GM10248 (cell line): ENCODE results near the gene EARS2.
"Not testable (repeated sequence)": the region's sequence is repeated elsewhere in the genome, so short reads cannot be mapped to it uniquely, and the experiment has no call there.

Experiments used
- CTCF ChIA-PET: fragments of 300-600 bp; sonication (Branson Sonifier 250); formaldehyde crosslinking; extraction: SDS; loops from one replicate; lab custom pipeline; 2021; ENCODE audit warnings: antibody characterized with exemption; lab: Yijun Ruan, JAX
- POLR2A ChIA-PET: fragments of 350-650 bp; sonication (Branson Sonifier 250); formaldehyde crosslinking; extraction: SDS; loops from one replicate; lab custom pipeline; 2020; ENCODE audit warnings: antibody characterized with exemption; lab: Yijun Ruan, JAX
- DNase-seq: peaks from one replicate; pipeline ENCODE4 v3.0.0; 2012; ENCODE audit errors: extremely low spot score
- TF ChIP-seq, protein P1 (sequence below): IDR thresholded peaks from 2 replicates; pipeline ENCODE4 v1.5.1; 2012; ENCODE audit warnings: mild to moderate bottlenecking, low read depth; ENCODE audit errors: extremely low read depth, missing control alignments, control extremely low read depth

Gene EARS2

DNA sequence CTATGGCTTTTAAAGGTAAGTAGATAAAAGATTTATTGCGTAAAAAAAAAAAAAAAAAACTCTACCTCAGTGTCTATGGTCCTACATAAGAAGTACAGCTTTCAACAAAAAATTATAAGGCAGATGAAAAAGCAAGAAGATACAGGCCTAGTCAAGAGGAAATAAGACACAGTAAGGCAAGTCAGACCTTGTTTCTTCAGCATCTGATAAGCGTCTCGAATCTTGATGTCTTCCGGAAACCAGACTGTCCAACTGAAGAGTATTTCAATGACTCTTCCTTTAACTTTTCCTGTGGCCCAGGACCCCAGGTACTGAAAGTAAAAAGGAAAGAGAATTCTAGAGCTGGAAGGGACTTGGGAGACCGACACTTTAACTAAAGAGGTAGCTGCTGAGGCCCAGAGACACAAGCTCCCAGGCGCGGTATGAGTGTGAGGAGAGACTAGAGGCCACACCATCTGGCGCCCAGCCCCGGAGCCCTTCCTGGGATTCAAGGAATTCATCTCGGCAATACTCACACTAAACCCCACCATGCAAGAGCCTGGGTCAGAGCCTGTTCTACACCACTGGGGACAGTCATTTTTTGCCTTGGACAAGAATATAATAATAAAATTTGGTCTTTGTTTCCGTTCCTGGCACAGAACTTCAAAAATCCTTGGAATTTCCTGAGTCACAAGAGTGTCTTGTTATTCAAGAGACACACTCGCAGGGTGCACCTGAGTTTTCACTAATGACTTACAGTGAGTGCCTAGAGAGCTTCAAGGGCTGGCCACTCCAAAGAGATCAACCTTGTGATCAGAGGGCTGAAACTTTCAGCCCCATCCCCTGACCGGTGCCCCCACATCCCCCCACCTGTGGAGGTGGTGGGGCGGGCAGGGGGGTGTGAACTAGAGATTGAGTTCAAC lies 65.4 kb downstream of the EARS2 start:
- no peak for DNase-seq
- CTCF ChIA-PET: interaction anchor here (2.0 kb wide), 1 partner anchor 13 kb away, joined by 4 read pairs; no protein-coding TSS in a partner anchor
- POLR2A ChIA-PET: interaction anchor here (0.6 to 1.1 kb wide), 2 partner anchors 30 to 1225 kb away, joined by 4 to 7 read pairs; no protein-coding TSS in a partner anchor
- TF ChIP-seq, protein P1, sequence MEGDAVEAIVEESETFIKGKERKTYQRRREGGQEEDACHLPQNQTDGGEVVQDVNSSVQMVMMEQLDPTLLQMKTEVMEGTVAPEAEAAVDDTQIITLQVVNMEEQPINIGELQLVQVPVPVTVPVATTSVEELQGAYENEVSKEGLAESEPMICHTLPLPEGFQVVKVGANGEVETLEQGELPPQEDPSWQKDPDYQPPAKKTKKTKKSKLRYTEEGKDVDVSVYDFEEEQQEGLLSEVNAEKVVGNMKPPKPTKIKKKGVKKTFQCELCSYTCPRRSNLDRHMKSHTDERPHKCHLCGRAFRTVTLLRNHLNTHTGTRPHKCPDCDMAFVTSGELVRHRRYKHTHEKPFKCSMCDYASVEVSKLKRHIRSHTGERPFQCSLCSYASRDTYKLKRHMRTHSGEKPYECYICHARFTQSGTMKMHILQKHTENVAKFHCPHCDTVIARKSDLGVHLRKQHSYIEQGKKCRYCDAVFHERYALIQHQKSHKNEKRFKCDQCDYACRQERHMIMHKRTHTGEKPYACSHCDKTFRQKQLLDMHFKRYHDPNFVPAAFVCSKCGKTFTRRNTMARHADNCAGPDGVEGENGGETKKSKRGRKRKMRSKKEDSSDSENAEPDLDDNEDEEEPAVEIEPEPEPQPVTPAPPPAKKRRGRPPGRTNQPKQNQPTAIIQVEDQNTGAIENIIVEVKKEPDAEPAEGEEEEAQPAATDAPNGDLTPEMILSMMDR: no peak

GRCh38 chr16:23486480-23486879 lies 70.7 kb downstream of the EARS2 start:
- ChIA-PET POLR2A (no interaction called here), CTCF (interaction anchor here (1.2 kb wide), 1 partner anchor 14 kb away, joined by 3 read pairs; no protein-coding TSS in a partner anchor)
- no peak for DNase-seq
- TF ChIP-seq, protein P1: no peak

DNA sequence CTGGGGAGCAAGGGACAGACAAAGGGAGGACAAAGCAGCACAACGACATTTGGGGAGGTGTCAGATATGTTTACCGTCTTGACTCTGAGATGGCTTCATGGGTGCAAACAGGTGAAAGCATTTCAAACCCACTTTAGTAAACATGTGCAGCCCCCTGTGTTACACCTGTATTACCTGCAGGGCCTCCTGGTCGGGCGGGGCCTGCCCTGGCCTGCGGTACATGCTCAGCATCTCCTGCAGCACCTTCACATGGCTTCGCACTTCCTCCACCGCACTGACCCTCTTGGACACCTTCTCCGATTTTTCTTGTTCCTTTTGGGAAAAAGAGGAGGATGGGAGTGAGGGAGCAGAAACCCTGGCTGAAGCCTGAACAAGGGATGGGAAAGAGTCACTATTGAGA lies 71.3 kb downstream of the EARS2 start:
- ChIA-PET CTCF (interaction anchor here (1.2 kb wide), 1 partner anchor 14 kb away, joined by 3 read pairs; no protein-coding TSS in a partner anchor), POLR2A (no interaction called here)
- DNase-seq: no peak
- TF ChIP-seq, protein P1: no peak

- ChIA-PET POLR2A (no interaction called here), CTCF (interaction anchor here (1.2 kb wide), 1 partner anchor 11 kb away, joined by 3 read pairs; no protein-coding TSS in a partner anchor)
Observed at GRCh38 chr16:23485257-23485614, 71.9 kb downstream of the EARS2 start.

GRCh38 chr16:23484510-23485256 lies 72.5 kb downstream of the EARS2 start:
- CTCF ChIA-PET: interaction anchor here (1.2 kb wide), 1 partner anchor 11 kb away, joined by 3 read pairs; no protein-coding TSS in a partner anchor
- no peak for DNase-seq
- TF ChIP-seq, protein P1: no peak
- POLR2A ChIA-PET: no interaction called here

More at GRCh38 chr16:23485257-23485614, 71.9 kb downstream of the EARS2 start:
- no peak for DNase-seq
- TF ChIP-seq, protein P1: no peak

GRCh38 chr16:23483492-23483891 lies 73.7 kb downstream of the EARS2 start:
- CTCF ChIA-PET, POLR2A ChIA-PET, DNase-seq: not testable (repeated sequence)
